ENCODE measurements around the gene DPY30.

DNA sequence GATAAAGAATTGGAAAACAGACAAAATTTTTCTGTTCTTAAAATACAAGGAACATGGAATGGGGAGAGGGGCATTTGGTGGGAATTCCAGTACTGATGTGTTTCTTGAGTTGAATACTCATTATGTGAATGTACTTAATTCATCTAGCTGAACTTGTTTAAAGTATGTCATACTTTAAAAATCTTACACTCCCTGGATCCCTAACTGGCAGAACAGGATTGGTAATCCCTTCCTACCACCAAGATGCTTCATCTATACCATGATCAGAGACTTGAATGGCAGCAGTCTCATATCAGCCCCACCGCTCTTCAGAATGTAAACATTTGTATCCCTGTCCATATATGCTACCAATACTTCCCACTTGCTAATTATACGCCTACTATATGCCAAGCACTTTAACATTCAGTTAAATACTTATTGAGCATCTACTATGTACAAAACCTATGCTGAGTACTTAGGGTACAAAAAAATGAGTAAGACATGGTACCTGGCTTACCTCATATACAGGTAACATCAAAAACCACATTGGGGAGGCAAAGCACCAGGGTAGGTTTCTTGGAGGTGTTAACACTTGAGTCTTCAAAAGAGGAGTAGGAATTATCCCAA is 34.1 kb downstream of the DPY30 start:
- TF ChIP-seq JUNB (IDR thresholded peaks at IDR 0.05; ENCODE audit: unreplicated experiment) (no peak), CTCF (conservative IDR thresholded peaks at IDR 0.05; ENCODE audit: low read depth in 2 of 2) (no peak), EZH2phosphoT487 (IDR thresholded peaks at IDR 0.05; ENCODE audit: unreplicated experiment) (no peak), EZH2 (IDR thresholded peaks at IDR 0.05; ENCODE audit: low read depth, unreplicated experiment) (no peak), POLR2AphosphoS5 (IDR thresholded peaks at IDR 0.05; ENCODE audit: low read depth) (no peak), ZNF331 (CRISPR knock-in tag; IDR thresholded peaks at IDR 0.05; ENCODE audit: low read depth) (no peak), ZNF114 (CRISPR knock-in tag; IDR thresholded peaks at IDR 0.05) (no peak)
- TF ChIP-seq, protein P1, sequence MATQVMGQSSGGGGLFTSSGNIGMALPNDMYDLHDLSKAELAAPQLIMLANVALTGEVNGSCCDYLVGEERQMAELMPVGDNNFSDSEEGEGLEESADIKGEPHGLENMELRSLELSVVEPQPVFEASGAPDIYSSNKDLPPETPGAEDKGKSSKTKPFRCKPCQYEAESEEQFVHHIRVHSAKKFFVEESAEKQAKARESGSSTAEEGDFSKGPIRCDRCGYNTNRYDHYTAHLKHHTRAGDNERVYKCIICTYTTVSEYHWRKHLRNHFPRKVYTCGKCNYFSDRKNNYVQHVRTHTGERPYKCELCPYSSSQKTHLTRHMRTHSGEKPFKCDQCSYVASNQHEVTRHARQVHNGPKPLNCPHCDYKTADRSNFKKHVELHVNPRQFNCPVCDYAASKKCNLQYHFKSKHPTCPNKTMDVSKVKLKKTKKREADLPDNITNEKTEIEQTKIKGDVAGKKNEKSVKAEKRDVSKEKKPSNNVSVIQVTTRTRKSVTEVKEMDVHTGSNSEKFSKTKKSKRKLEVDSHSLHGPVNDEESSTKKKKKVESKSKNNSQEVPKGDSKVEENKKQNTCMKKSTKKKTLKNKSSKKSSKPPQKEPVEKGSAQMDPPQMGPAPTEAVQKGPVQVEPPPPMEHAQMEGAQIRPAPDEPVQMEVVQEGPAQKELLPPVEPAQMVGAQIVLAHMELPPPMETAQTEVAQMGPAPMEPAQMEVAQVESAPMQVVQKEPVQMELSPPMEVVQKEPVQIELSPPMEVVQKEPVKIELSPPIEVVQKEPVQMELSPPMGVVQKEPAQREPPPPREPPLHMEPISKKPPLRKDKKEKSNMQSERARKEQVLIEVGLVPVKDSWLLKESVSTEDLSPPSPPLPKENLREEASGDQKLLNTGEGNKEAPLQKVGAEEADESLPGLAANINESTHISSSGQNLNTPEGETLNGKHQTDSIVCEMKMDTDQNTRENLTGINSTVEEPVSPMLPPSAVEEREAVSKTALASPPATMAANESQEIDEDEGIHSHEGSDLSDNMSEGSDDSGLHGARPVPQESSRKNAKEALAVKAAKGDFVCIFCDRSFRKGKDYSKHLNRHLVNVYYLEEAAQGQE (IDR thresholded peaks at IDR 0.05; ENCODE audit: unreplicated experiment) = no peak
